Mesodermal cell (in vitro differentiated cells): Measurements from ENCODE around the gene PALM.
"Not testable (repeated sequence)": the region's sequence is repeated elsewhere in the genome, so short reads cannot be mapped to it uniquely, and the experiment has no call there.

Source experiments
- H3K27ac ChIP-seq: 2 replicates; pipeline ENCODE4 v1.7.0; 2013; ENCODE audit warnings: mild to moderate bottlenecking, low read depth, low read length, moderate library complexity; ENCODE audit not compliant: severe bottlenecking
- H3K36me3 ChIP-seq: 2 replicates; pipeline ENCODE4 v1.7.1; 2013; ENCODE audit warnings: mild to moderate bottlenecking, low read length, moderate library complexity; ENCODE audit not compliant: control insufficient read depth, insufficient read depth
- H3K4me1 ChIP-seq: one replicate; pipeline ENCODE4 v1.7.1; 2013; ENCODE audit warnings: mild to moderate bottlenecking, low read length; ENCODE audit not compliant: insufficient read depth, control insufficient read depth, poor library complexity, severe bottlenecking
- H3K4me3 ChIP-seq: 2 replicates; pipeline ENCODE4 v1.7.0; 2013; ENCODE audit warnings: low read length, control low read depth, mild to moderate bottlenecking; ENCODE audit not compliant: insufficient read depth, poor library complexity, severe bottlenecking; ENCODE audit errors: extremely low read depth
- H3K9me3 ChIP-seq: 2 replicates; pipeline ENCODE4 v1.7.1; 2013; ENCODE audit warnings: mild to moderate bottlenecking, low read length, moderate library complexity; ENCODE audit not compliant: control insufficient read depth
- WGBS, 2 experiments: methylation state at CpG; one replicate each; pipeline ENCODE4 v1.1.5; 2013; ENCODE audit warnings: missing lambda C conversion rate in 2 of 2; ENCODE audit not compliant: insufficient coverage in 2 of 2; 5-methylcytosine and 5-hydroxymethylcytosine counted together

The PALM gene

DNA sequence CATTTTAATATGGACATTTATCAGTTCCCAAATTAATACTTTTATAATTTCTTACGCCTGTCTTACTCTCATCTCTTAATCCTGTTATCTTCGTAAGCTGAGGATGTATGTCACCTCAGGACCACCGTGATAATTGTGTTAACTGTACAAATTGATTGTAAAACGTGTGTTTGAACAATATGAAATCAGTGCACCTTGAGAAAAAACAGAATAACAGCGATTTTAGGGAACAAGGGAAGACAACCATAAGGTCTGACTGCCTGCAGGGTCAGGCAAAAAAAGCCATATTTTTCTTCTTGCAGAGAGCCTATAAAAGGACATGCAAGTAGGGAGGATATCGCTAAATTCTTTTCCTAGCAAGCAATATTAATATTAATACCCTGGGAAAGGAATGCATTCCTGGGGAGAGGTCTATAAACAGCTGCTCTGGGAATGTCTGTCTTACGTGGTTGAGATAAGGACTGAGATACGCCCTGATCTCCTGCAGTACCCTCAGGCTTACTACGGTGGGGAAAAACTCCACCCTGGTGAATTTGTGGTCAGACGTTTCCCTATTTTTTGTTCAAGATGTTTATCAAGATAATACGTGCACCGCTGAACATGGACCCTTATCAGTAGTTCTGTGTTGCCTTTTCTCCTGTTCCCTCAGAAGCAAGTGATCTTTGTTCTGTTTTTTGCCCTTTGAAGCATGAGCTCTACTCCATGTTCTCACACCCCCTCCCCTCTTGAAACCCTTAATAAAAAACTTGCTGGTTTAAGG is 39.9 kb upstream of the PALM start:
- not testable (repeated sequence) for H3K4me3 ChIP-seq, H3K36me3 ChIP-seq, H3K27ac ChIP-seq, H3K4me1 ChIP-seq
- WGBS, 2 experiments: 77 to 78% methylated on average over 8 to 10 of the region's 12 CpGs
- peaks cover 10% of the 10 kb centered on the region for H3K9me3 ChIP-seq

DNA sequence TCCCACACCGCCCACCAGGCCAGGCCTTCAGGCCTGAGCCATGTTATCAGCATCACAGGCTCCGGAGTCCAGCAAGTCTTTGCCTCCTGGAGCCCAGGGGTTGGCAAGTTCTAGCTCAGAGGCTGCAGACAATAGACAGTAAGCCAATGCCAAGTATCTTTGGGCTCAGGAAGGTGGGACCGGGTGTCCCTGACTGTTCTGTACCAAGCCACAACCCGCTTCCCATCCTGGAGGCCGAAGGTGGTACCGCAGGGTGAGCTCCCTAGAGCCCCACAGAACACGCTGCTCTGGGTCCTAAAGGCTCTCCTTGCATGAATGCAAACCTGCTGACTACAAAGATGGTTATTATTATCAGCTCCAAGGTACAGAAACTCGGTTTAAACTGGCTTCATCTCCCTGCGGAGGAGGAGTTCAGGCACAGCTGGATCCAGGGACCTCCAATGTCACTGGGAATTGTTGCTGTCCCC is 38.1 kb upstream of the PALM start:
- Histone ChIP-seq H3K4me1 (no peaks in the 10 kb centered on the region), H3K9me3 (peaks cover 10% of the 10 kb centered on the region), H3K4me3 (no peak overlapping the region), H3K36me3 (no peaks in the 10 kb centered on the region), H3K27ac (no peak overlapping the region)
- WGBS, 2 experiments: 67 to 70% methylated on average over 9 of the region's 9 CpGs

DNA sequence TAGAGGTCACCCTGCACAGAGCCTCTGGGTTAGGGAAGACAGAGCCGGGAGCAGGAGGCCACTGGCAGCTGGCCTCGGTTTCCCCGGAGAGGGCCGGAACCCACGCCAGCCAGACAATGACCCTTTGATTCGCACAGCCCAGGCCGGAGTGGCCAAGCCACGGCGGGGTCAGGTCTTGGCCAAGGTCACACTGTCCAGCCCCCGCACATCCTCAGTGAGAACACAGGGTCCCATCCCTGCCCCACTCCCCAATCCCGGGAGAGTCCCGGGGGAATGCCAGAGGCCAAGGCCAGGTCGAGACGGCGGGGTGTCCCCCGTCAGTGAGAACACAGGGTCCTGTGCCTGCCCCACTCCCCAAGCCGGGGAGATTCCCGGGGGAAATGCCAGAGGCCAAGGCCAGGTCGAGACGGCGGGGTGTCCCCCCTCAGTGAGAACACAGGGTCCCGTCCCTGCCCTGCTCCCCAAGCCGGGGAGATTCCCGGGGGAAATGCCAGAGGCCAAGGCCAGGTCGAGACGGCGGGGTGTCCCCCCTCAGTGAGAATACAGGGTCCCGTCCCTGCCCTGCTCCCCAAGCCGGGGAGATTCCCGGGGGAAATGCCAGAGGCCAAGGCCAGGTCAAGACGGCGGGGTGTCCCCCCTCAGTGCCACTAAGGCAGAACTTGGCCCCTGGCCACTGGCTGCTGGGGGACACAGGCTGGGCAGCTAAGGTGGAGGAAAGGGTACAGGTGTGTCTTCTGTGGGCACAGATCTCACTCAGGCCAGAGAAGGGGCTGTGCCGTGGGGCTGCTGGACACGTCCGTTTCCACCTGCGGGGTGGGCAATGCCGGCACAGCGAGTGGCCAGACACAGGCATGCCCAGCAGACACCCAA is 34.2 kb upstream of the PALM start:
- Histone ChIP-seq H3K4me3 (no peak overlapping the region), H3K4me1 (peaks cover 9% of the 10 kb centered on the region), H3K9me3 (no peaks in the 10 kb centered on the region), H3K36me3 (no peaks in the 10 kb centered on the region), H3K27ac (no peak overlapping the region)
- 91 to 95% methylated on average over 23 to 29 of the region's 38 CpGs for WGBS, 2 experiments

DNA sequence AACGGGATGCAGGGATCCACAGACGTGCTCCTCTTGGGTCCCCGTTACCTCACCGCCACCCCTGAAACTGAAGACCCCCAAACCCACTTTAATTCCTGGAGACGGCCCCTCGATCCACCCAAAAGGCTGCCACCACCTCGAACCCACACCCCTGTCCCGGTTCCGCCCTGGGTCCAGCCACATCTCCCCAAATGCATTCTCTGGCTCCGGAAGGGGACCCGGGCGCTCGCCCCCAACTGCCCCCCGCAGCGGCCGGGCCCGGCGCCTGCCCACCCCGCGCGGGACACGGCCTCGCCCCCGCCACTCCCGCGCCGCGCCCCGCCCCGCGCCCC is 32.8 kb upstream of the PALM start:
- Histone ChIP-seq H3K27ac (no peak overlapping the region), H3K4me1 (peaks cover 9% of the 10 kb centered on the region), H3K9me3 (no peaks in the 10 kb centered on the region), H3K36me3 (no peaks in the 10 kb centered on the region), H3K4me3 (peak overlapping the region; percentile 29)
- 33 to 75% methylated on average over 7 to 18 of the region's 31 CpGs for WGBS, 2 experiments

DNA sequence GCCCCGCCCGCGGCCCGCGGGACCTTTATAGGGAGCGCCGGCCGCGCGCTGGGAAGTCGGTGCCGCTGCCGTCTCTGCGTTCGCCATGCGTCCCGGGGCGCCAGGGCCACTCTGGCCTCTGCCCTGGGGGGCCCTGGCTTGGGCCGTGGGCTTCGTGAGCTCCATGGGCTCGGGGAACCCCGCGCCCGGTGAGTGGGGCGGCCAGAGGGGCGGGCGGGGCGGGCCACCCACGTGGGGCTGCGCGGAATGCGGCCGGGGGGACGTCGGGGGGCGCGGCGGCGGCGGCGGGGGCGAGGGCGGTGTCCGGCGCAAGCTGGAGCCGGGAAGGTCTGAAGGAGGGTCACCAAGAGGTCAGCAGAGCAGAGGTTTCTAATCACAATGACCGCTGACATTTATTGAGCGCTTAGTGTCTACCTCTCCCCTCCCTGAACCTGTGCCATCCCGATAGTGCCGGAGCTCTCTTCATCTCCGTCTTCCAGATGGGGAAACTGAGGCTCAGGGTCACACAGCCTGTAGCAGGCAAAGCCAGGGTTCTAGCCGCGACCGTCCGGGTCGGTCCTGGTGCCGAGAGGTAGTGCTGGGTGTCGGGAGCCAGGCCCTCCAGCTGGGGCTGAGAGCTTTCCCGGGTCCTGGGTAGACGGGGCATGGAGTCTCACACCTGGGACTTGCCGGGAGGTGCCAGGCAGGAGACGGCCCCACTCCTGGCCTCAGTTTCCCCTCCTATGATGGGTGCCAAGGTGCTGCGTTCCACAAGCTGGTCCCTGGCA is 32.2 kb upstream of the PALM start, which contains the start of gene FSTL3:
TSS of gene FSTL3 (plus strand) at position 54 of the 767 bp plus-strand sequence. CDS start at position 86, 32 bp downstream.
- H3K27ac ChIP-seq: peak within 1 kb of the TSS; percentile 16
- 20% methylated on average over 31 to 37 of the region's 63 CpGs for WGBS, 2 experiments
- no peaks in the 10 kb centered on the region for H3K36me3 ChIP-seq
- no peaks in the 10 kb centered on the region for H3K9me3 ChIP-seq
- H3K4me1 ChIP-seq: peaks cover 9% of the 10 kb centered on the region
- H3K4me3 ChIP-seq: peak within 1 kb of the TSS; percentile 29

DNA sequence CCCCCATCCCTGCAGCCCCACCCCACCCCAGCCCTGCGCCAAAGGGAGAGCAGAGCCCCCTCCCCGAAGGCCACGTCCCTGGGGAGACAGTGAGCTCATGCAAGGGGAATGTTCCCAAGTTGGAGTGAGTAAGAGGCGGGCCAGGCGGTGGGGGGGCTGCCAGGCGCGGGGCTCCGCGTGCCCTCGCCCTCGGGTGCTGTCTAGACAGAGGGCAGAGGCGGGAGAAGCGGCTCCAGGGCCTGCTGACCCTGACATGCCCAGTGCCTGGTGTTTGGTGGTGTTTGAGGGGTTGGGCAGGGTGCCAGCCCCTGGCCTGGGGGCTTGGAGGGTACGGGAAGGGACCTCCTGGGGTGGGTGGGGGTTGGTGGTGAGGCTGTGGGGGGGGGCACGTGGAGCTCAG is 31.5 kb upstream of the PALM start:
- Histone ChIP-seq H3K4me1 (peaks cover 9% of the 10 kb centered on the region), H3K27ac (no peak overlapping the region), H3K4me3 (peak overlapping the region; percentile 29), H3K9me3 (no peaks in the 10 kb centered on the region), H3K36me3 (no peaks in the 10 kb centered on the region)
- 24 to 27% methylated on average over 11 to 13 of the region's 15 CpGs for WGBS, 2 experiments

DNA sequence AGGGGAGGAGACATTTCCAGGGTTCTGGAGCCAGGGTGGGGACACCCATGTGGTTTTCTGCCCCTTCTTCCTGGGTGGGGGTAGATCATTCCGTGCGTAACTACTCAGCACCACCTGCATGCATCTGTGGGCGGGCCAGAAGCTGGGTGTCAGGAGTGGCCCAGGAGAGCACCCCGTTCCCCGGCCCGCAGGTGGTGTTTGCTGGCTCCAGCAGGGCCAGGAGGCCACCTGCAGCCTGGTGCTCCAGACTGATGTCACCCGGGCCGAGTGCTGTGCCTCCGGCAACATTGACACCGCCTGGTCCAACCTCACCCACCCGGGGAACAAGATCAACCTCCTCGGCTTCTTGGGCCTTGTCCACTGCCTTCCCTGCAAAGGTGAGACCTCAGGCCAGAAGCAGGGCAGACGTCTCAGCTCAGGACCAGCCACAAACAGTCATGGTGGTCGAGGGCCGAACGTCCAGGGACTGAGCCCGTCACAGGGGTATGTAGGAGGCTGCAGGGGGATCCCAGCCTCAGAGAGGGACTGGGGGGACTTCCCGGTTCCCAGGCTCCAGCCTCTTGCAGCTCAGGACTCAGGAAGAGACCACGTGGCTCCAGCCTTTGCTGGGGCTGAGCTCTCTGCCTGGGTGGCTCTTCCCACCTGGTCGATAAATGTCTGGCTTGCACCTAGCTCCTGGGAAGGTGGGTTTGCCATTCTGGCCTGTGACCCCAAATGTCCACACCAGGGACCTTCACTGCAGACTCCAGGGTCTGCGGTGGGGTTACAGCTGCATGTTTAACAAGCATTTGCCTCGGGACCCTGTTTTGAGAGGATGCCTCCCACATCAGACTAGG is 30.9 kb upstream of the PALM start:
- no peaks in the 10 kb centered on the region for H3K9me3 ChIP-seq
- no peak overlapping the region for H3K27ac ChIP-seq
- H3K4me1 ChIP-seq: peaks cover 9% of the 10 kb centered on the region
- H3K36me3 ChIP-seq: no peaks in the 10 kb centered on the region
- 89 to 90% methylated on average over 22 of the region's 22 CpGs for WGBS, 2 experiments
- no peak overlapping the region for H3K4me3 ChIP-seq

DNA sequence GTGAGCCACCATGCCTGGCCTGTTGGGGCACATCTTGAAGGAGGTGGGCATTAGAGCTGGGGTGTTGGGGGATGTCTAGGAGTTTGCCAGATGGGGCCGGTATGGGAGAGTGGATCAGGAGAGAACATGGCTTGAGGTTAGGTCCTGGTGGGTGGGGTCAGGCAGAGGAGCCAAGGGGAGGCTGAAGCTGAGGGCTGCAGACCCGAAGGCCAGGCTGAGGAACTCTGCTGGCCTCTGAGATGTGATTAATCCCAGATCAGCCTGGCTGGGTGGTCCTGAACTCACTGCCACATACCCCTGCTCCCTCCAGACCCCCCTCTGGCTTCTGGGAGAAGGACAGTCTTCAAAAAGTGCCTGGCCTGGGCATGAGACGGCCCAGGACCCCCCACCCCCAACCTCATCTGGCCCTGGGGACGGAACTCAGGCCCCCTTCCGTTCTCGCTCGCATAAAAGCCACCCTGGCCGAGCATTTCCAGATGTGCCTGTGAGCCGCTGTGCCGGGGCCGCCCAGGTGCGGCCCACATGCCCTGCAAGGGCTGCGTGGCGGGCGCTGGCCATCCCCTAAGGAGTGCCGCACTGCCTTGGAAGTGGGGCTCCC is 29.8 kb upstream of the PALM start:
- Histone ChIP-seq H3K4me1 (peaks cover 9% of the 10 kb centered on the region), H3K36me3 (no peaks in the 10 kb centered on the region), H3K4me3 (peak overlapping the region; percentile 61), H3K27ac (peak overlapping the region; percentile 92), H3K9me3 (no peaks in the 10 kb centered on the region)
- 91 to 92% methylated on average over 10 to 14 of the region's 16 CpGs for WGBS, 2 experiments

DNA sequence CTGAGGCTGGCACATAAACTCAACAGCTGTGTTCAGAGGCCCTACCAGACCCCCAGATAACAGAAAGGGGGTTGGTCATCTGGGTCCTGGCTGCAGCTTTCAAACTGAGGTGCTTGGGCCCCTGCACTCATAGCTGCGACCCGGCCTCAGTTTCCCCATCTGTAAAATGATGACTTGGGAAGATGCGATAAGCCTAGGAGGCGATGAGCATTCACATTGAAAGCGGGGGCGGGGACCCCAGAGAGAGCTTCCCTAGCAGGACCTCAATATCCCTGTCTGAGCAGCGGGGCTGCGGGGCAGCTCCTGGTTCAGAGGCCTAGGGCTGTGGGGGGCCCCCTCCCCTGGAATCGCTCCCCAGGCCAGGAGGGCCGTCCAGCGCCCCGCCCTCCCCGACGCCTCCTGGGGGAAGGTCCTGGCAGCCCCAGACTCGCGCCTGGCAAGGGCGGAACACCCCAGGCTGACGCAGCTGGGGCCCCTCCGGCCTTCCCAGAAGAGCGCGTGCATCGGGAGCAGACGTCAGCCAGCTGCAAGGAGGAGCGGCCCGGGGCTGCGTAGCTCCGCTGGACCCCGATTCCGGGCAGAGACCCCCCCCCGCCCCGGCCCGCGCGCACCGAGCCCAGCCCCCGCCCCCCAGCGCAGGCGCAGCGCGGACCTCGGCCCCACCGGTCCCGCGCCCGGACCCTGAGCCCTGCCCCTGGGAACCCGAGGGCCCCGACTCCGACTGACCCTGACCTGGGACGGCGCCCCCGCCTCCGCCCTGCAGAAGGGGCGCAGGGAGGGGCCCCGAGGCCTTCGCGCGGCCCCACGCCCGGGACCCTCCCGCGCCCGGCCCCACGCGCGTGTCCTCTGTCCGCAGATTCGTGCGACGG is 29.1 kb upstream of the PALM start:
- Histone ChIP-seq H3K4me1 (peaks cover 9% of the 10 kb centered on the region), H3K9me3 (no peaks in the 10 kb centered on the region), H3K4me3 (peak overlapping the region; percentile 61), H3K36me3 (no peaks in the 10 kb centered on the region), H3K27ac (peak overlapping the region; percentile 92)
- 8 to 10% methylated on average over 42 to 60 of the region's 69 CpGs for WGBS, 2 experiments
